Measurements from ENCODE around the gene ELAC2.

- TF ChIP-seq CTCF (IDR thresholded peaks at IDR 0.05), result no peak
- no peak for TF ChIP-seq ZFX (IDR thresholded peaks at IDR 0.05; ENCODE audit: borderline replicate concordance)
Measured at GRCh38 chr17:12977008-12977751, 40.6 kb downstream of the ELAC2 start.

All from 22Rv1 (cell line).